Measurements from ENCODE around the gene SORCS2.

GRCh38 chr4:7300711-7301095, 108.4 kb downstream of the SORCS2 start:
- no peak for TF ChIP-seq CTCF (CRISPR knock-in tag; IDR thresholded peaks at IDR 0.05)
- no peak for TF ChIP-seq CEBPB (IDR thresholded peaks at IDR 0.05; ENCODE audit: borderline replicate concordance, low read depth, low read length)
- no peak for TF ChIP-seq HNRNPUL1 (IDR thresholded peaks at IDR 0.05; ENCODE audit: low read depth, low read length)
- TF ChIP-seq, protein P1, sequence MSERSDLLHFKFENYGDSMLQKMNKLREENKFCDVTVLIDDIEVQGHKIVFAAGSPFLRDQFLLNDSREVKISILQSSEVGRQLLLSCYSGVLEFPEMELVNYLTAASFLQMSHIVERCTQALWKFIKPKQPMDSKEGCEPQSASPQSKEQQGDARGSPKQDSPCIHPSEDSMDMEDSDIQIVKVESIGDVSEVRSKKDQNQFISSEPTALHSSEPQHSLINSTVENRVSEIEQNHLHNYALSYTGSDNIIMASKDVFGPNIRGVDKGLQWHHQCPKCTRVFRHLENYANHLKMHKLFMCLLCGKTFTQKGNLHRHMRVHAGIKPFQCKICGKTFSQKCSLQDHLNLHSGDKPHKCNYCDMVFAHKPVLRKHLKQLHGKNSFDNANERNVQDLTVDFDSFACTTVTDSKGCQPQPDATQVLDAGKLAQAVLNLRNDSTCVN (CRISPR knock-in tag; IDR thresholded peaks at IDR 0.05; ENCODE audit: borderline replicate concordance), result no peak
- TF ChIP-seq KLF16 (CRISPR knock-in tag; IDR thresholded peaks at IDR 0.05), result no peak
- TF ChIP-seq ZEB1 (IDR thresholded peaks at IDR 0.05; ENCODE audit: insufficient replicate concordance, low read depth), result no peak
- no peak for TF ChIP-seq ZNF263 (CRISPR knock-in tag; IDR thresholded peaks at IDR 0.05)
